Endodermal cell (in vitro differentiated cells): ENCODE measurements around the gene LGALS9B. TPM values are rescaled to one million over a fixed set of nuclear protein-coding genes. Genes with fewer than 3 reads are reported as not detected.
"Not testable (repeated sequence)": the region's sequence is repeated elsewhere in the genome, so short reads cannot be mapped to it uniquely, and the experiment has no call there.

Experiments
- DNase-seq: peaks from one replicate; pipeline ENCODE4 v3.0.0-alpha.2; 2017
- H3K27ac ChIP-seq: 2 replicates; pipeline ENCODE4 v1.5.1; 2013; ENCODE audit warnings: mild to moderate bottlenecking, low read depth, low read length, moderate library complexity
- H3K27me3 ChIP-seq: 2 replicates; pipeline ENCODE4 v1.6.1; 2013; ENCODE audit warnings: mild to moderate bottlenecking, low read length, moderate library complexity; ENCODE audit not compliant: insufficient read depth, control insufficient read depth, poor library complexity, severe bottlenecking
- H3K36me3 ChIP-seq: 2 replicates; pipeline ENCODE4 v1.7.0; 2013; ENCODE audit warnings: mild to moderate bottlenecking, low read length, moderate library complexity; ENCODE audit not compliant: control insufficient read depth, insufficient read depth
- H3K4me1 ChIP-seq: one replicate; pipeline ENCODE4 v1.7.0; 2013; ENCODE audit warnings: low read length; ENCODE audit not compliant: control insufficient read depth, insufficient read depth
- H3K4me3 ChIP-seq: 2 replicates; pipeline ENCODE4 v1.5.1; 2013; ENCODE audit warnings: mild to moderate bottlenecking, low read length, moderate library complexity
- H3K9ac ChIP-seq: 2 replicates; pipeline ENCODE4 v1.6.1; 2013; ENCODE audit warnings: mild to moderate bottlenecking, low read length, moderate library complexity; ENCODE audit not compliant: poor library complexity, severe bottlenecking; ENCODE audit errors: extremely low read depth
- H3K9me3 ChIP-seq: 2 replicates; pipeline ENCODE4 v1.6.1; 2013; ENCODE audit warnings: mild to moderate bottlenecking, low read length, moderate library complexity; ENCODE audit not compliant: control insufficient read depth
- H3K27ac Mint-ChIP-seq: 2 replicates; pipeline ENCODE4 v1.8.0; 2020; ENCODE audit warnings: mixed read lengths
- H3K27me3 Mint-ChIP-seq: 2 replicates; pipeline ENCODE4 v1.8.0; 2021; ENCODE audit warnings: mild to moderate bottlenecking, mixed read lengths; ENCODE audit not compliant: insufficient read depth
- H3K36me3 Mint-ChIP-seq: 2 replicates; pipeline ENCODE4 v1.8.0; 2020; ENCODE audit warnings: low read depth, mixed read lengths
- H3K4me1 Mint-ChIP-seq: 2 replicates; pipeline ENCODE4 v1.8.0; 2020; ENCODE audit warnings: mixed read lengths
- H3K4me3 Mint-ChIP-seq: 2 replicates; pipeline ENCODE4 v1.8.0; 2020; ENCODE audit warnings: mild to moderate bottlenecking, moderate library complexity, mixed read lengths
- H3K9me3 Mint-ChIP-seq: 2 replicates; pipeline ENCODE4 v1.8.0; 2020; ENCODE audit warnings: mild to moderate bottlenecking, mixed read lengths
- WGBS, 2 experiments: methylation state at CpG; one replicate each; pipeline versions ENCODE4 v1.1.5 to v1.1.7; 2013; ENCODE audit warnings: missing lambda C conversion rate in 2 of 2, mixed read lengths in 1 of 2; ENCODE audit not compliant: insufficient coverage in 1 of 2, insufficient read length in 1 of 2; 5-methylcytosine and 5-hydroxymethylcytosine counted together
- total RNA-seq, 2 donors: library from RNA; stranded (reverse); fragmentation: NEBNext Ultra II Directional in 1 of 2; extraction: Animal tissue kit (Norgen Biotek cat#: 25700) in 1 of 2; gene quantifications; 2 replicates in 1 of 2; 3 replicates in 1 of 2; pipeline ENCODE4 v1.2.1, GENCODE V29; 2021
- TF ChIP-seq, protein P1 (sequence below): fragments of 200-600 bp; sonication (generic); conservative IDR thresholded peaks from 2 replicates; pipeline ENCODE4 v1.5.0; 2021; ENCODE audit warnings: antibody characterized with exemption, mild to moderate bottlenecking

The LGALS9B gene
- total RNA-seq, 2 donors from 2014 or later = not detected

DNA sequence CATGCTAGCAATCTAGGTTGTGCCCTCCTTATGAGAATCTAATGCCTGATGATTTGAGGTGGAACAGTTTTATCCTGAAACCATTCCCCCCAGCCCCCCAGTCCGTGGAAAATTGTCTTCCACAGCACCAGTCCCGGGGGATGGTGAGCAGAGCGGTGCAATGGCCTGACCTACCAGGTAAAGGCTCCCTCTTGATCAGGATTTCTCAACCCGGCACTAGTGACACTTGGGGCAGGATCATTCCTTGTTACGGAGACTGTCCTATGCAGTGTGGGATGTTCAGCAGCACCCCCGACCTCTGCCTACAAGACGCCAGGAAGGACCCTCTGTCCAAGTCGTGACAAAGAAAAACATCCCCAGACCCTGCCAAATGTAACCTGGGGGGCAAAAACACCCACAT is 34.0 kb downstream of the LGALS9B start:
- WGBS, 2 experiments = 80 to 92% methylated on average over 2 to 5 of the region's 8 CpGs
- not testable (repeated sequence) for H3K36me3 Mint-ChIP-seq, H3K27me3 Mint-ChIP-seq

DNA sequence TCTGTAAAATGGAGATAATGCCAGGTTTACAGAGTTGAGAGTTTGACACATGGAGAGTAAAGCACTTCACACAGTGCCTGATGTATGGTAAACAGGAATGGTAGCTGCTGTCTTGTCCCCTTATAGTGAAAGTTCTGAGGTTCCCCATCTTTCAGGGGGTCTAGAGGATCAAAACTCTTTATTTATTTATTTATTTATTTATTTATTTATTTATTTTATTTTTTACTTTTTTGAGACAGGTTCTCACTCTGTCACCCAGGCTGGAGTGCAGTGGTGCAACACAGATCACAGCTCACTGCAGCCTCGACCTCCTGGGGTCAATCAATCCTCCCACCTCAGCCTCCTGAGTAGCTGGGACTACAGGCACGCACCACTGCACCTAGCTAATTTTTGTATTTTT is 40.1 kb downstream of the LGALS9B start:
- H3K36me3 ChIP-seq, H3K27me3 ChIP-seq, H3K4me3 ChIP-seq, H3K27me3 Mint-ChIP-seq, H3K9me3 ChIP-seq, H3K27ac Mint-ChIP-seq, H3K27ac ChIP-seq, H3K36me3 Mint-ChIP-seq, H3K4me1 ChIP-seq, H3K4me1 Mint-ChIP-seq, DNase-seq, H3K9me3 Mint-ChIP-seq, H3K9ac ChIP-seq, H3K4me3 Mint-ChIP-seq: not testable (repeated sequence)
- WGBS, 2 experiments = no CpG with 5 or more reads among the region's 2 CpGs

More for the DNA sequence above, 34.0 kb downstream of the LGALS9B start:
- H3K27ac Mint-ChIP-seq, H3K9me3 ChIP-seq, H3K9ac ChIP-seq, H3K36me3 ChIP-seq, H3K4me1 ChIP-seq, H3K27ac ChIP-seq, H3K4me3 Mint-ChIP-seq, H3K27me3 ChIP-seq, H3K9me3 Mint-ChIP-seq, H3K4me3 ChIP-seq, H3K4me1 Mint-ChIP-seq: not testable (repeated sequence)
- DNase-seq = peak; percentile 41

GRCh38 chr17:20422826-20423225 is 44.5 kb downstream of the LGALS9B start:
- not testable (repeated sequence) for H3K27me3 ChIP-seq, H3K9me3 Mint-ChIP-seq, H3K9ac ChIP-seq, H3K36me3 Mint-ChIP-seq, H3K4me1 ChIP-seq, H3K27ac Mint-ChIP-seq, H3K27ac ChIP-seq, H3K4me3 Mint-ChIP-seq, H3K4me3 ChIP-seq, H3K36me3 ChIP-seq, H3K27me3 Mint-ChIP-seq, H3K4me1 Mint-ChIP-seq, DNase-seq, H3K9me3 ChIP-seq
- no CpG with 5 or more reads among the region's 5 CpGs for WGBS, 2 experiments

GRCh38 chr17:20418838-20419237 is 48.5 kb downstream of the LGALS9B start:
- TF ChIP-seq, protein P1, sequence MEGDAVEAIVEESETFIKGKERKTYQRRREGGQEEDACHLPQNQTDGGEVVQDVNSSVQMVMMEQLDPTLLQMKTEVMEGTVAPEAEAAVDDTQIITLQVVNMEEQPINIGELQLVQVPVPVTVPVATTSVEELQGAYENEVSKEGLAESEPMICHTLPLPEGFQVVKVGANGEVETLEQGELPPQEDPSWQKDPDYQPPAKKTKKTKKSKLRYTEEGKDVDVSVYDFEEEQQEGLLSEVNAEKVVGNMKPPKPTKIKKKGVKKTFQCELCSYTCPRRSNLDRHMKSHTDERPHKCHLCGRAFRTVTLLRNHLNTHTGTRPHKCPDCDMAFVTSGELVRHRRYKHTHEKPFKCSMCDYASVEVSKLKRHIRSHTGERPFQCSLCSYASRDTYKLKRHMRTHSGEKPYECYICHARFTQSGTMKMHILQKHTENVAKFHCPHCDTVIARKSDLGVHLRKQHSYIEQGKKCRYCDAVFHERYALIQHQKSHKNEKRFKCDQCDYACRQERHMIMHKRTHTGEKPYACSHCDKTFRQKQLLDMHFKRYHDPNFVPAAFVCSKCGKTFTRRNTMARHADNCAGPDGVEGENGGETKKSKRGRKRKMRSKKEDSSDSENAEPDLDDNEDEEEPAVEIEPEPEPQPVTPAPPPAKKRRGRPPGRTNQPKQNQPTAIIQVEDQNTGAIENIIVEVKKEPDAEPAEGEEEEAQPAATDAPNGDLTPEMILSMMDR = peak; percentile 51
- not testable (repeated sequence) for H3K27me3 ChIP-seq, H3K9ac ChIP-seq, H3K4me3 Mint-ChIP-seq, H3K27me3 Mint-ChIP-seq, H3K27ac Mint-ChIP-seq, H3K36me3 ChIP-seq, H3K27ac ChIP-seq, H3K4me1 ChIP-seq, H3K36me3 Mint-ChIP-seq, H3K9me3 ChIP-seq, H3K4me3 ChIP-seq, H3K9me3 Mint-ChIP-seq, H3K4me1 Mint-ChIP-seq
- DNase-seq = peak; percentile 30
- WGBS, 2 experiments = 83% methylated on average over 2 of the region's 8 CpGs; no CpG with 5 or more reads in 1 of the 2 experiments

DNA sequence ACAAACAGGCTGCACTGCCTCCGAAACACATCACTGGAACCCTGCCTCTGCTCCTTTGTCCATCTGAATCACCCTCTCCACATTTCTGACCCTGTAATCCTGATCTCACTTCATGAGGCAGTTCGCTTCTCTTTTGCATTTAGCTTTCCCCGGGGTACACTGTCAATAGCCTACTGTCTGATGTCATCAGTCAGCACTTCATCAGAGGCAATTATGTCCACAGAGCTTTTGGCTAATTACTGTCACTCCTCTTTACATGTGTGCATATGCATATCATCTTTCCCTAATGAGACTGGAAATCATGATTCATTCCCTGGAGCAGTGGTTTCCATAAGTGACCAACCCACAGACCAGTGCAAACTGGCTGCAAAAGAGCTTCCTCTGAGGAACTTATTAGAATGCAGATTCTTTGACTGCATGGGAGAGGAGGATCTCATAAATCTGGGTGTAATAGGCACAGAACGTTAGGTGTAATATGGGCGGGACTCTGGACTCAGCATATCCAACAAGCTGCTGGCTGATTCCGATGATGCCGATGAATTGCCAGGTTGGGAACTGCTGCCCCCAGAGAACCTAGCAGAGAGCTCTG is 49.8 kb downstream of the LGALS9B start:
- not testable (repeated sequence) for H3K9ac ChIP-seq, H3K27ac ChIP-seq, H3K36me3 Mint-ChIP-seq, H3K9me3 ChIP-seq, H3K4me3 Mint-ChIP-seq, H3K4me1 Mint-ChIP-seq, DNase-seq, H3K4me3 ChIP-seq, H3K27ac Mint-ChIP-seq, H3K9me3 Mint-ChIP-seq, H3K27me3 ChIP-seq, H3K4me1 ChIP-seq, H3K36me3 ChIP-seq, H3K27me3 Mint-ChIP-seq
- WGBS, 2 experiments = 81% methylated on average over 3 of the region's 7 CpGs; no CpG with 5 or more reads in 1 of the 2 experiments

- H3K9ac ChIP-seq, H3K4me1 Mint-ChIP-seq, H3K27me3 Mint-ChIP-seq, DNase-seq, H3K4me3 Mint-ChIP-seq, H3K27me3 ChIP-seq, H3K9me3 ChIP-seq, H3K36me3 Mint-ChIP-seq, H3K27ac ChIP-seq, H3K4me3 ChIP-seq, H3K9me3 Mint-ChIP-seq, H3K36me3 ChIP-seq, H3K4me1 ChIP-seq, H3K27ac Mint-ChIP-seq: not testable (repeated sequence)
- WGBS, 2 experiments = 90% methylated on average over 7 of the region's 8 CpGs; no CpG with 5 or more reads in 1 of the 2 experiments
These were observed 50.9 kb downstream of the LGALS9B start for GRCh38 chr17:20416381-20416911.
